Measurements from ENCODE around the gene CFAP410. TPM values are rescaled to one million over a fixed set of nuclear protein-coding genes. Genes with fewer than 3 reads are reported as not detected.
A peak's percentile ranks its signal among the peaks of the same experiment; 100 is the strongest.

CFAP410 gene
- total and polyA plus RNA-seq, 2 donors (not counting 1 experiment from before 2014, with no cell fraction given) = 69.2 to 98.8 TPM

- Histone ChIP-seq H4K20me1 (ENCODE audit: control insufficient read depth, insufficient read depth, low read length, poor library complexity, severe bottlenecking) (peaks cover 56% of the 10 kb centered on the region), H3K4me2 (replicated peaks; ENCODE audit: low read depth, low read length, poor library complexity, severe bottlenecking) (peak overlapping the region; percentile 98), H3K79me2 (ENCODE audit: control insufficient read depth, insufficient read depth, low read length) (peaks cover 60% of the 10 kb centered on the region), H3K27ac (ENCODE audit: low read length in 2 of 2) (peak overlapping the region; percentile 36 to 81), H3K4me3 (ENCODE audit: control extremely low read depth in 1 of 5, extremely low read depth in 1 of 5, insufficient read depth in 1 of 5, low read depth in 2 of 5, low read length in 4 of 5) (peak overlapping the region in 4 of 5 experiments; percentile 51 to 82 (median 76)), H3K27me3 (replicated peaks in 1 of 4; ENCODE audit: control extremely low read depth in 1 of 4, control insufficient read depth in 3 of 4, insufficient read depth in 4 of 4, low read length in 3 of 4) (no peaks in the 10 kb centered on the region), H2AFZ (ENCODE audit: insufficient read depth, low read depth, low read length, poor library complexity, severe bottlenecking) (no peak overlapping the region), H3K9me3 (ENCODE audit: control extremely low read depth in 1 of 3, control insufficient read depth in 2 of 3, insufficient read depth in 1 of 3, low read length in 2 of 3) (no peaks in the 10 kb centered on the region), H3K36me3 (replicated peaks in 1 of 2; ENCODE audit: control extremely low read depth in 1 of 2, control insufficient read depth in 1 of 2, extremely low read depth in 1 of 2, insufficient read depth in 2 of 2, low read length in 1 of 2) (peaks cover 0 to 3% of the 10 kb centered on the region in 2 experiments), H3K9ac (ENCODE audit: low read length) (peak overlapping the region; percentile 79), H3K4me1 (ENCODE audit: control insufficient read depth in 2 of 2, insufficient read depth in 2 of 2, low read length in 2 of 2) (peaks cover 58 to 80% of the 10 kb centered on the region in 2 donors)
- Mint-ChIP-seq H3K4me1 (peaks cover 61% of the 10 kb centered on the region), H3K9me3 (ENCODE audit: insufficient read depth) (no peaks in the 10 kb centered on the region), H3K27me3 (no peaks in the 10 kb centered on the region), H3K27ac (peak overlapping the region; percentile 88), H3K4me3 (peak overlapping the region; percentile 89)
- 78% methylated on average over 12 of the region's 13 CpGs for WGBS (ENCODE audit: insufficient coverage)
- TF ChIP-seq CTCF (IDR thresholded peaks at IDR 0.05) (no peak), EZH2 (IDR thresholded peaks at IDR 0.05; ENCODE audit: borderline replicate concordance, insufficient read depth, low read depth, low read length, poor library complexity, severe bottlenecking) (no peak)
- intact Hi-C loops (cut with micrococcal nuclease) = loop anchor here (10.0 kb wide), 1 partner anchor 286 kb away; the partner anchor contains the start of gene TRAPPC10
- CTCF ChIA-PET = no interaction called here
- ATAC-seq (ENCODE audit: low read depth) (no peak), DNase-seq (no peak)
- POLR2A ChIA-PET = interaction anchor here (0.6 to 1.9 kb wide), 2 partner anchors 37 to 458 kb away, joined by 4 read pairs; no protein-coding TSS in a partner anchor
Observed at GRCh38 chr21:44301141-44301540, 38.0 kb downstream of the CFAP410 start.

GRCh38 chr21:44300262-44300959, 38.8 kb downstream of the CFAP410 start:
- peak overlapping the region; percentile 89 for H3K4me3 Mint-ChIP-seq
- peak overlapping the region; percentile 79 for H3K9ac ChIP-seq (ENCODE audit: low read length)
- CTCF ChIA-PET = no interaction called here
- peak overlapping the region; percentile 88 for H3K27ac Mint-ChIP-seq
- DNase-seq (peak; percentile 68), ATAC-seq (ENCODE audit: low read depth) (peak; percentile 25)
- no peaks in the 10 kb centered on the region for H3K9me3 ChIP-seq (ENCODE audit: control extremely low read depth in 1 of 3, control insufficient read depth in 2 of 3, insufficient read depth in 1 of 3, low read length in 2 of 3)
- H4K20me1 ChIP-seq (ENCODE audit: control insufficient read depth, insufficient read depth, low read length, poor library complexity, severe bottlenecking) = peaks cover 49% of the 10 kb centered on the region
- intact Hi-C loops (cut with micrococcal nuclease) = loop anchor here (10.0 kb wide), 1 partner anchor 286 kb away; the partner anchor contains the start of gene TRAPPC10
- no peaks in the 10 kb centered on the region for H3K9me3 Mint-ChIP-seq (ENCODE audit: insufficient read depth)
- H3K4me1 ChIP-seq (ENCODE audit: control insufficient read depth in 2 of 2, insufficient read depth in 2 of 2, low read length in 2 of 2) = peaks cover 65 to 87% of the 10 kb centered on the region in 2 donors
- H3K4me1 Mint-ChIP-seq = peaks cover 65% of the 10 kb centered on the region
- H3K27me3 Mint-ChIP-seq = no peaks in the 10 kb centered on the region
- H3K27me3 ChIP-seq (replicated peaks in 1 of 4; ENCODE audit: control extremely low read depth in 1 of 4, control insufficient read depth in 3 of 4, insufficient read depth in 4 of 4, low read length in 3 of 4) = no peaks in the 10 kb centered on the region
- H3K27ac ChIP-seq (ENCODE audit: low read length in 2 of 2) = peak overlapping the region; percentile 36 to 81
- under 1% methylated on average over 63 of the region's 67 CpGs for WGBS (ENCODE audit: insufficient coverage)
- peaks cover 53% of the 10 kb centered on the region for H3K79me2 ChIP-seq (ENCODE audit: control insufficient read depth, insufficient read depth, low read length)
- POLR2A ChIA-PET = interaction anchor here (1.1 to 1.9 kb wide), 2 partner anchors 38 to 289 kb away, joined by 3 to 4 read pairs; no protein-coding TSS in a partner anchor
- peak overlapping the region; percentile 98 for H3K4me2 ChIP-seq (replicated peaks; ENCODE audit: low read depth, low read length, poor library complexity, severe bottlenecking)
- peak overlapping the region; percentile 54 for H2AFZ ChIP-seq (ENCODE audit: insufficient read depth, low read depth, low read length, poor library complexity, severe bottlenecking)
- TF ChIP-seq CTCF (IDR thresholded peaks at IDR 0.05) = no peak
- no peak for TF ChIP-seq EZH2 (IDR thresholded peaks at IDR 0.05; ENCODE audit: borderline replicate concordance, insufficient read depth, low read depth, low read length, poor library complexity, severe bottlenecking)
- H3K4me3 ChIP-seq (ENCODE audit: control extremely low read depth in 1 of 5, extremely low read depth in 1 of 5, insufficient read depth in 1 of 5, low read depth in 2 of 5, low read length in 4 of 5) = peak overlapping the region in 4 of 5 experiments; percentile 51 to 82 (median 76)
- no peaks in the 10 kb centered on the region for H3K36me3 ChIP-seq (replicated peaks in 1 of 2; ENCODE audit: control extremely low read depth in 1 of 2, control insufficient read depth in 1 of 2, extremely low read depth in 1 of 2, insufficient read depth in 2 of 2, low read length in 1 of 2)

All from B cell (primary cell).